NCI-H187 treated with DMSO at 0.1 percent for 48 hours (cell line): ENCODE results near the gene GCNT2.
"Not testable (repeated sequence)": the region's sequence is repeated elsewhere in the genome, so short reads cannot be mapped to it uniquely, and the experiment has no call there.

Experiments
- DNase-seq: peaks from one replicate; lab custom pipeline; 2025; lab: John Stamatoyannopoulos, UW

The GCNT2 gene

GRCh38 chr6:10514049-10514780 lies 6.9 kb upstream of the GCNT2 start:
- no peak for DNase-seq

GRCh38 chr6:10516953-10517352 lies 4.2 kb upstream of the GCNT2 start:
- DNase-seq = no peak

- no peak for DNase-seq
These were observed 2.4 kb upstream of the GCNT2 start for GRCh38 chr6:10518557-10519407.

- not testable (repeated sequence) for DNase-seq
These were observed 1.8 kb upstream of the GCNT2 start for GRCh38 chr6:10519408-10519697.

GRCh38 chr6:10520468-10520867 lies 683 bp upstream of the GCNT2 start:
- DNase-seq = no peak

GRCh38 chr6:10522929-10523573 lies 1.9 kb downstream of the GCNT2 start:
- no peak for DNase-seq

- no peak for DNase-seq
These were observed 5.0 kb downstream of the GCNT2 start for GRCh38 chr6:10526156-10526555.

GRCh38 chr6:10528158-10528981 lies 7.2 kb downstream of the GCNT2 start:
- no peak for DNase-seq

GRCh38 chr6:10529231-10529801 lies 8.2 kb downstream of the GCNT2 start:
- DNase-seq = no peak

GRCh38 chr6:10529828-10530374 lies 8.8 kb downstream of the GCNT2 start:
- DNase-seq = not testable (repeated sequence)

- no peak for DNase-seq
These were observed 10.4 kb downstream of the GCNT2 start for GRCh38 chr6:10531503-10531902.

- no peak for DNase-seq
These were observed 10.8 kb downstream of the GCNT2 start for GRCh38 chr6:10531942-10532341.

GRCh38 chr6:10532392-10532791 lies 11.2 kb downstream of the GCNT2 start:
- no peak for DNase-seq

GRCh38 chr6:10534419-10534762 lies 13.2 kb downstream of the GCNT2 start:
- DNase-seq = no peak

GRCh38 chr6:10535193-10535592 lies 14.0 kb downstream of the GCNT2 start:
- DNase-seq = no peak

- no peak for DNase-seq
These were observed 16.6 kb downstream of the GCNT2 start for GRCh38 chr6:10537726-10538125.

- DNase-seq = no peak
These were observed 19.1 kb downstream of the GCNT2 start for GRCh38 chr6:10540073-10540746.

GRCh38 chr6:10541591-10541990 lies 20.4 kb downstream of the GCNT2 start:
- no peak for DNase-seq

- DNase-seq = no peak
These were observed 21.1 kb downstream of the GCNT2 start for GRCh38 chr6:10542213-10542612.

- DNase-seq = no peak
These were observed 22.3 kb downstream of the GCNT2 start for GRCh38 chr6:10543488-10543887.

GRCh38 chr6:10545482-10545881 lies 24.3 kb downstream of the GCNT2 start:
- no peak for DNase-seq
